ENCODE measurements around the gene FYN. TPM values are rescaled to one million over a fixed set of nuclear protein-coding genes. Genes with fewer than 3 reads are reported as not detected.

Gene FYN
- polyA plus RNA-seq, 1 donor (not counting 4 experiments of a cell fraction or from before 2014, with no cell fraction given): 24.7 TPM

DNA sequence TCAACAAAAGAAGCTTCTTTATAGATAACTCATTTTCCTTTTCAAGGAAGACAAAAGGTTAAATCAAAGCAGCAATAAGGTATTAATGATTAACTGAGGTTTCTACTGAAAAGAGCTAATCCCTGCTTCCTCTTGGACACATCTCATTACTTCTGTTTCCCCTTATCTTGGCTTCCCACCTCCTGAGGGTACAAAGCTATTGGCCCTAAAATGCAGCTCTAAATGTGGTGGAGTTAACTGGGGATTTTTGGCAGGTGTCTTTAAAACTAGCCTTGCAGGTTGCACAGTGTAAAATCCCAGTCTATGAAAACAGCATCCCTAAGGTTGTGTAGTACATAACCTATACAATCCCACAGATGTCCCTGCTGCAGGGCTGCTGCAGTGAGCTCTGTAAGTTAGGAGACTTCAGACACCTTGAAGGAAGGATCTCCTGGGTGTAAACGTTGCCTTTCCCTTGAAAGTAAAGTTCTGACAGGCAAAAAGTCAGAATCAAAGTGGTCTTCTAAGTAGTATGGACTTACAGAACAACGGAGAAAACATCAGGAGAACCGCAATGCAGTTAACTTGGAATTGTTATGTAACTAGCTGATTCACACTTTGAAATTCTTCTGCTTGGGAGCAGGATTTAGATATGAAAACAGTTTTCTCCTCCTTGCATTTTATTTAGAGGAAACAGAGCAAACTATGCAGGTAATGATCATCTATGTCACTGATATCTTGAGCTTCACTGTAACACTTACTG is 195.8 kb downstream of the FYN start:
- no peaks in the 10 kb centered on the region for H3K9me3 ChIP-seq (ENCODE audit: control insufficient read depth, low read depth, low read length)
- no peak overlapping the region for H2AFZ ChIP-seq (ENCODE audit: control insufficient read depth, low read length)
- FAIRE-seq (no peak), DNase-seq (ENCODE audit: low read depth, low spot score) (no peak)
- H3K27me3 ChIP-seq (ENCODE audit: control insufficient read depth, extremely low read depth, insufficient read depth, low read length): no peaks in the 10 kb centered on the region
- H3K9ac ChIP-seq (ENCODE audit: control insufficient read depth, extremely low read depth, insufficient read depth, low read length): no peak overlapping the region
- H4K20me1 ChIP-seq (ENCODE audit: control insufficient read depth, extremely low read depth, insufficient read depth, low read length): no peaks in the 10 kb centered on the region
- dilution Hi-C loops (cut with MboI; ENCODE audit: extremely low pct_ligation_motif_present, low sequenced_read_pairs): no loop called here
- no peak overlapping the region for H3K4me3 ChIP-seq (ENCODE audit: control insufficient read depth in 2 of 3, extremely low read depth in 1 of 3, insufficient read depth in 2 of 3, low read depth in 1 of 3, low read length in 3 of 3)
- TF ChIP-seq EZH2 (IDR thresholded peaks at IDR 0.05; ENCODE audit: low read length): no peak
- TF ChIP-seq, protein P1, sequence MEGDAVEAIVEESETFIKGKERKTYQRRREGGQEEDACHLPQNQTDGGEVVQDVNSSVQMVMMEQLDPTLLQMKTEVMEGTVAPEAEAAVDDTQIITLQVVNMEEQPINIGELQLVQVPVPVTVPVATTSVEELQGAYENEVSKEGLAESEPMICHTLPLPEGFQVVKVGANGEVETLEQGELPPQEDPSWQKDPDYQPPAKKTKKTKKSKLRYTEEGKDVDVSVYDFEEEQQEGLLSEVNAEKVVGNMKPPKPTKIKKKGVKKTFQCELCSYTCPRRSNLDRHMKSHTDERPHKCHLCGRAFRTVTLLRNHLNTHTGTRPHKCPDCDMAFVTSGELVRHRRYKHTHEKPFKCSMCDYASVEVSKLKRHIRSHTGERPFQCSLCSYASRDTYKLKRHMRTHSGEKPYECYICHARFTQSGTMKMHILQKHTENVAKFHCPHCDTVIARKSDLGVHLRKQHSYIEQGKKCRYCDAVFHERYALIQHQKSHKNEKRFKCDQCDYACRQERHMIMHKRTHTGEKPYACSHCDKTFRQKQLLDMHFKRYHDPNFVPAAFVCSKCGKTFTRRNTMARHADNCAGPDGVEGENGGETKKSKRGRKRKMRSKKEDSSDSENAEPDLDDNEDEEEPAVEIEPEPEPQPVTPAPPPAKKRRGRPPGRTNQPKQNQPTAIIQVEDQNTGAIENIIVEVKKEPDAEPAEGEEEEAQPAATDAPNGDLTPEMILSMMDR (optimal IDR thresholded peaks at IDR 0.05 in 1 of 3, IDR thresholded peaks at IDR 0.05 in 1 of 3, conservative IDR thresholded peaks at IDR 0.05 in 1 of 3; ENCODE audit: extremely low read depth in 1 of 3, insufficient read depth in 2 of 3, low read length in 3 of 3): no peak
- no peak overlapping the region for H3K27ac ChIP-seq (ENCODE audit: control insufficient read depth, insufficient read depth, low read length)
- peaks cover 5 to 17% of the 10 kb centered on the region in 2 experiments for H3K36me3 ChIP-seq (ENCODE audit: control insufficient read depth in 2 of 2, extremely low read depth in 1 of 2, insufficient read depth in 2 of 2, low read length in 2 of 2)
- H3K9me1 ChIP-seq (ENCODE audit: control insufficient read depth, extremely low read depth, insufficient read depth, low read length): no peaks in the 10 kb centered on the region
- H3K79me2 ChIP-seq (ENCODE audit: control insufficient read depth, insufficient read depth, low read length): no peaks in the 10 kb centered on the region
- no peaks in the 10 kb centered on the region for H3K4me1 ChIP-seq (ENCODE audit: control insufficient read depth, extremely low read depth, insufficient read depth, low read length)
- no peak overlapping the region for H3K4me2 ChIP-seq (ENCODE audit: control insufficient read depth, extremely low read depth, insufficient read depth, low read depth, low read length)

DNA sequence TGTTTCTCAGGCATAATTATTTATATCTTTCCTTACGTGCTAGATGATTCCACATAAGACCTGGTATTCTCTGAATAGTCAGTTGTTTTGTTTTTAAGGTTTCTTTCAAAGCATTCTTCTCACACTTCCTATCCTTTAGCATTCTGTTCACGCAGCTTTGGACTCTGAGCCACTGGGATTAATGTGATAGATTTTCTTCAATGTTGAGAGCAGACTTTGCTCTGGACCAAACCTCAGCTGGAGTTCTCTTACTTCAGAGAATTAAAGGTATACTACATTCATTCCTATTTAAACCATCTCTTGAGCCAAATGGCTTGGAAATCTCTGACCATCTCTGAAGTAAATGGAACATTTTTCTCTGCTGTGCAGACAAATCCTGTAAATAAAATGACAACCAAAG is 196.9 kb downstream of the FYN start:
- H3K4me1 ChIP-seq (ENCODE audit: control insufficient read depth, extremely low read depth, insufficient read depth, low read length): no peaks in the 10 kb centered on the region
- H3K9me3 ChIP-seq (ENCODE audit: control insufficient read depth, low read depth, low read length): no peaks in the 10 kb centered on the region
- H3K36me3 ChIP-seq (ENCODE audit: control insufficient read depth in 2 of 2, extremely low read depth in 1 of 2, insufficient read depth in 2 of 2, low read length in 2 of 2): peaks cover 5 to 21% of the 10 kb centered on the region in 2 experiments
- H2AFZ ChIP-seq (ENCODE audit: control insufficient read depth, low read length): no peak overlapping the region
- H3K27me3 ChIP-seq (ENCODE audit: control insufficient read depth, extremely low read depth, insufficient read depth, low read length): no peaks in the 10 kb centered on the region
- H3K27ac ChIP-seq (ENCODE audit: control insufficient read depth, insufficient read depth, low read length): no peak overlapping the region
- DNase-seq (ENCODE audit: low read depth, low spot score) (no peak), FAIRE-seq (no peak)
- TF ChIP-seq EZH2 (IDR thresholded peaks at IDR 0.05; ENCODE audit: low read length): no peak
- TF ChIP-seq, protein P1 (optimal IDR thresholded peaks at IDR 0.05 in 1 of 3, IDR thresholded peaks at IDR 0.05 in 1 of 3, conservative IDR thresholded peaks at IDR 0.05 in 1 of 3; ENCODE audit: extremely low read depth in 1 of 3, insufficient read depth in 2 of 3, low read length in 3 of 3): no peak
- dilution Hi-C loops (cut with MboI; ENCODE audit: extremely low pct_ligation_motif_present, low sequenced_read_pairs): no loop called here
- H3K9me1 ChIP-seq (ENCODE audit: control insufficient read depth, extremely low read depth, insufficient read depth, low read length): no peaks in the 10 kb centered on the region
- H3K9ac ChIP-seq (ENCODE audit: control insufficient read depth, extremely low read depth, insufficient read depth, low read length): no peak overlapping the region
- no peaks in the 10 kb centered on the region for H3K79me2 ChIP-seq (ENCODE audit: control insufficient read depth, insufficient read depth, low read length)
- H4K20me1 ChIP-seq (ENCODE audit: control insufficient read depth, extremely low read depth, insufficient read depth, low read length): no peaks in the 10 kb centered on the region
- no peak overlapping the region for H3K4me3 ChIP-seq (ENCODE audit: control insufficient read depth in 2 of 3, extremely low read depth in 1 of 3, insufficient read depth in 2 of 3, low read depth in 1 of 3, low read length in 3 of 3)
- H3K4me2 ChIP-seq (ENCODE audit: control insufficient read depth, extremely low read depth, insufficient read depth, low read depth, low read length): no peak overlapping the region
